Erythroblast (primary cell): Measurements from ENCODE around the gene HOXC10.

ENCODE experiments used
- DNase-seq, 2 experiments: peaks; one replicate each; lab custom pipeline; 2025; lab: John Stamatoyannopoulos, UW
- GATA1 ChIP-seq: IDR thresholded peaks from 2 replicates; pipeline ENCODE4 v1.6.1; 2011; ENCODE audit warnings: low read depth, mild to moderate bottlenecking, control low read depth, low read length, moderate library complexity
- POLR2A ChIP-seq: IDR thresholded peaks from 2 replicates; pipeline ENCODE4 v1.6.1; 2011; ENCODE audit warnings: mild to moderate bottlenecking, low read length

Gene HOXC10

DNA sequence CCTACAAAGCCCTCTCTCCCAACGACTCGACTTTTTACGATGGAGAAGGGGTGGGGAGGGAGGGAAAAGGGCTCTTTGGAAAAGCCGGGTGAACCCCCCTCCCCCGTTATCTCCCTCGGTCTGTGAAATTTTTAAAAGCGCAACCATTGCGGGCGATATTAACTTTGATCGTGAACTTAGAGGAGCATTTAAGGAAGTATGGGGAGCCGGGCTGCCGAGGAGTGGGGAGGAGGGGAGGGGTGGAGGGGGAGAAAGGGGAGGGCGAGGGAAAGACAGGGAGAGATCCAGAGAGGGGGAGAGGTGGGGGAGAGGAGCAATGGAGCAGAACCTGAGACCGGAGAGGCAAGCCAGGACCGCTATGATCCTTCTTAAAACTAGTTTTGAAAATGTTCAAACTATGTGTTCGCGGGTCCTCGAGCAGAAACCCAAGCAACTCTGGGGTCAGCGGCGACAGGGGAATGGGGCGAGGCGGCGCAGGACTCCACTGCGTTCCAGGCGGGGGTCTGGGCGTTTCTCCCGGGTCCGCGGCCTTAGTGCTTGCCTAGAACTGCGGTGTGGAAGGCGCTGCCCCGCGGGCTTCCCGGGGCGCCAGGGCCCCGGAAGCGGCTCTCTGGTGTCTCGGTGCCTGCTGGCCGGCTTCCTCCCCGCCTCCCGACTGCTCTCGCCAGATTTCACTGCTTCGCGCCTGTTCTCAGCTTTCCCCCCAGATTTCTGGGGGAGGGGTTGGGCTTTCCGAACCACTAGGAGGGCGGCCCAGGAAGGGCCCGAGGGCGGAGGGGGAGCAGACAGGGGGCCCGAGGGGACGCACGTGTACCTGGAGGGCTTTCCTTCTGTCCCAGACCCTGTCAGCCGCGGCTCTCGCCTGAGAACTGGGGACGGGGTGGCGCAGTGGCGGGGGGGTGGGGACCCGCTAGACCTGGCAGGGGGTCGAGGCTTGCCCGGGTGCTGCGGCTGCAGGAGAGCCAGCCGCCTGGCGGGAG is 10.6 kb upstream of the HOXC10 start, which contains the start of gene HOTAIR:
HOTAIR (minus strand) TSS at position 871 of the 980 bp plus-strand sequence.
- no peak for DNase-seq
- TF ChIP-seq GATA1 = no peak
- no peak for TF ChIP-seq POLR2A

DNA sequence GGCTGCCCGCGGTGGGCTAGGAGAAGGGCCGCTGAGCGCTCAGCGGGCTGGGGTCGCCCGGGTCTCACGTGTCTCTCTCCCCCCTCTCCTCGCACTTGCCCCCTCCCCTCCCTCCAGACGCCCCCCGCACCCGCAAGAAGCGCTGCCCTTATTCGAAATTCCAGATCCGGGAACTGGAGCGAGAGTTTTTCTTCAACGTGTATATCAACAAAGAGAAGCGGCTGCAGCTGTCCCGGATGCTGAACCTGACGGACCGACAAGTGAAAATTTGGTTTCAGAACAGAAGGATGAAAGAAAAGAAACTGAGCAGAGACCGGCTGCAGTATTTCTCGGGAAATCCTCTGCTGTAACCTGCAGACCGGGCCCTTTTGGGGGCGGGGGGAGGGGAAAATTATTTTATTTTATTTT is 9.9 kb upstream of the HOXC10 start:
- TF ChIP-seq GATA1 (no peak), POLR2A (no peak)
- no peak for DNase-seq

DNA sequence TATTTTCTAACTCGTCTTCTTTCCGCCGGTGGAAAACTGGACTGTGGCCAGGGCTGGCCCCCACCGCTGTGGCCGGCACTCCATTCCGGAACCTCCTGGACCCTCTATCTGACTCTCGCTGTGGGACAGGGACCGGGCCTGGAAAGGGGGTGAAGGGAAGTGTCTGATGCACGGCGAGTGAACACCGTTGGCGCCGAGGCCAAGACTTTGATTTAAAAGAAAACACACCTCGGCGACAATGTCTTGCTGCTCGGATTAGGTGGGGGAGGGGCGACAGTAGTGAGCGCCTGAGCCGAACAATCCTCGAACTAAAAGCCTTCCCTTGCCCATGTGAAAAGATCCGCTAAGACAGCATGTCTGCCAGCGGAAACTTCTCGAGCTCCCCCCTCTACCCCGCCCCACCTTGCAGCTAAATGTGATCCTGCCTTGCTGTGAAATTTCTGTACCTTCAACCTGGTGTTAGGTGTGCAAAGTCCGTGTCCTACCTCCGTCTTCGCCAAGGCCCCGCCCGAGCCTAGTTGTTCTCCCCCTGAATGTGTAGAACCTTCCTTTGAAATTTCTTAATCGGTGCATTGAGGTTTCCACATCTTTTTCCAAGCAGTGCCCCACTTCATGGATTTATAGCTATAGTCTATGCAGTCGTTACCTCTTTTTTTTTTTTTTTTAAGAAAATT is 9.3 kb upstream of the HOXC10 start:
- TF ChIP-seq POLR2A (no peak), GATA1 (no peak)
- no peak for DNase-seq

DNA sequence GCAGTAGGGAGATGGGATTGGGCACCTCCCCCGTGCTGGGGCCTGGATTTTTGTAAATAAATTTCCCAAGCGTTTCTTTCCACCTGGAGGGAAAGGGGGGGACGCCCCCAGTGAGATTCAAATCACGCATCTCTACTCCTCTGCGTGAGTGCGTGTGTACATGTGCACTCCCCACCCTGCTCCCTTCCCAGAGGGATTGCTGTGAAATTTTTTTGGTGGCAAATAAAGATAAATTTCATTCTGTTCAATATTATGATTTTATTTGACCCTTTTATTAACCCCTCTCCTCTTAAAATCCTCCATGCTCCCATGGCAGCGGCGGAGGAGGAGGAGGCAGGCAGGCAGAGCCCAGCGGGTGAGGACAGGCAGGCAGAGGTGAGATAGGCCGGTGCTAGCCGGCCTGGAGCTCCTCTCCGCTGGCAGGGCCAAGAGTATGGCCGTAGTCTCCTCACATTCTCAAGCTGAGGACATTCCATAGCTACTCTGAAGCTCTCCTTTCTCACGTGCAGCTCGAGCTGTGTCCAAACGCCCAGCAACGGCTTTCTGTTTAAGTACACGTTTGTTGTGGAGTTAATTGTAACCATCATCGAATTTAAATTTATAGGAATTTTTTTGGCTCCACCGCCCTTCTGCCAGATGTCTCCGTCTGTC is 8.6 kb upstream of the HOXC10 start:
- TF ChIP-seq GATA1 (no peak), POLR2A (no peak)
- DNase-seq = no peak

DNA sequence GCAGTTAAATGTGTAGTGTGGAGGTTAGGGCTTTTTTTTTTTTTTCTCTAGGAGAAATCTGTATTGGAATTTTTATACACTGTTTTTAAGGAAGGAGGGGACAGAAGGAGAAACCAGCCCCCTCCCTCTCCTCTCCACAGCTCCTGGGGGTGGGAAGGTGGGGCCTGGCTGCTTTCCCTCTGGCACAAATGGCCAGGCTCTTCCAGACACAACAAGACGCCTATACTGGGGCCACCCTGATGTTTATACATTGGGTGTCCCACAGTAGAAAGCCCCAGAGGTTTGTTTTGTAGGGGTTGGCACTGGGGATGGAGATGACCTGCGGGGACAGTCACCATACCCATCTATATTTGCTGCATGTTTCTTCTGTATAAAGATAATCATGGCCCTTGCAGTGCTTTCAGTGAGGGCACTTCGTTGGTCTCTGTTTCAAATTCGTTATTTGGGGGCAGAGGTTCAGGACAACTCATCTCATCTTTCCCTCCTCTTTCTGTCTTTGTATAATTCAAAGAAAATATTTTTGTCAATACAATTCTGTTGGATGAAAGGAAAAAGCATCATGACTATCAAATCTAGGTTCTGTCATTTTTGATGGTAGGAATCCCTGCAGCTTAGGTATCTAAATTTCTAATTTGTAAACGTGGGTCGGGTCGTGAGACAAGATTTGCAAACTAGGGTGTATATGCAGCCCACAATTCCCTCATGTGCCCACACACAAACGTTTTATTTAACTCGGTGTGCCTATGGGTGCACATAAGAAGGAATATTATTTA is 7.9 kb upstream of the HOXC10 start:
- TF ChIP-seq POLR2A (no peak), GATA1 (no peak)
- no peak for DNase-seq

DNA sequence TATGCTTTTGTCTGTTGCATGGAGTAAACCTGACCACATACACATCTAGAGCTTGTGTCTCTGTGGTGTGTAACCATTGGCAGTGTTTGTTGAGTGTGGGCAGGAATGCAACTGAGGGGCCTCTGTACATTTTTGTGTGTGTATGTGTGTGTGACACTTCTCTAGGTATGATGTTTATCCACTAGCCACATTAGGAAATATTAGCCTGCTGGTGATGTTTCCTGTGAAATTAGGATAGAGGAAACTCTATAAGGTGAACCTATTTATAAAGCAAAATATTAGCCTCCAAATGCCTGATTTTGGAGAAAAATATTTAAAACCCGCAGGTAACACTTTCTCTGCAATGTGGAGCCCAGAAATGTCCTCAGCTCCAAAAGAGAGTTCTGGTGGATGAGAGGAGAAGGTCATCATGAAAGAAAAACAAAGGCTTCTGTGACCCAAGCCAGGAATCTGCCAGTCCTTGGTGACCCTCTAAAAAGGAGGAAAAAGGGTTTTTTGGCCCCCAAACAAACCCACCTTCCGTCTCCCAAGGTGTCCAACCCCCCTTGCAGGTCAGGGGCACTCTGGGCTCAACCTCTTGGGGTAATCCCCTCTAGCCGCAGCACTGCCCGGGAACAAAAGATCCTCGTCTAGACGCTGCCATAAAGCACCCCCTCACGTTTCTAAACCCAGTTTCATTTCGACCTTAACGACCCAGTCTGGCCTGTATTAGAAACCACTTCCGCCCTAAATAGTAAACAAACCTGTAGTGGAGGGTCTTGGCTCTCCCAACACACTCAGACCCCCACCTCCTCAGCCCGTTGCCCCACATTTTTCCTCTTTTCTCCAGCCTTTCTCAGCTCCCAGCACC is 7.1 kb upstream of the HOXC10 start:
- no peak for TF ChIP-seq GATA1
- no peak for DNase-seq

DNA sequence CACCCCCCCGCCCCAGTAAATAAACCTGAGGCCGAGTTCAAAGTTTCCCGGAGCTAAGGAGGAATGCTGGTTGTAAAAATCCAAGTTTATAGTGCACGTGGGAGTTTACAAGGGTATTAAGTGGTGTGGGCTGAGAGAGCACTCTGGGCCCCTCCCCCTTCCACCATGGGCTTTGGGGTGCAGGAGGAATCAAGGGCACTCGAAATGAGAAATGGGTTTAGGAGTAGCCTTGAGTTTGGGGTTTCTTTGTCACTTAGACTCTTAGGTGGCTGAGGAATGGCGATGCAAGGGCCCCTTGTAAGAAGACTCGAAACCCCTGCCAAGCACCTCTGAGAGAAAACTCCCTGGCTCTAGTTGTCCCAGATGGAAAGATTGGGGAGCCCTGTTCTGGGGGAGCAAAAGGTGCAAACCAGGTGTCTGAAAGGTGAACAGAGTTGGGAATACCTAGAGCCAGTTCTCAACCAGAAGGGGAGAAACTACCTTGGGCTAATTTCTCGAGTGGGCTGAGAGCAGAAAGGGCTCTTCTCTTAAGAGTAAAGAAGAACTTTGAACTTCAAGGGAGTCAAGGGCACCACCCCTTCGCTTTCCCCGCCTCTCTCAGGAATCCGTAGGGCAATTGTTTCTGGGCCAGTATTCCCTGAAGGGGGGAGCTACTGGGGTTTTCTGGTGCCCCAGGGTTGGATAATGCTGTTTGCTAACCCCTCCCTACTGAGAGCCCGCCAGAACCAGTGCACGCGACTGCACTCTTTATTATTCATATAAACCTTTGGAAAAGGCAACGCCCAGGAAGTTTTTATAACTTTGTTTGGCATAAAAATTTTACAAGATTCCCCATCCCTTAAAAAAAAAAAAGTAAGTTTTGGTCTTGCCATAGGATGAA is 6.2 kb upstream of the HOXC10 start:
- TF ChIP-seq GATA1 (no peak), POLR2A (no peak)
- no peak for DNase-seq

DNA sequence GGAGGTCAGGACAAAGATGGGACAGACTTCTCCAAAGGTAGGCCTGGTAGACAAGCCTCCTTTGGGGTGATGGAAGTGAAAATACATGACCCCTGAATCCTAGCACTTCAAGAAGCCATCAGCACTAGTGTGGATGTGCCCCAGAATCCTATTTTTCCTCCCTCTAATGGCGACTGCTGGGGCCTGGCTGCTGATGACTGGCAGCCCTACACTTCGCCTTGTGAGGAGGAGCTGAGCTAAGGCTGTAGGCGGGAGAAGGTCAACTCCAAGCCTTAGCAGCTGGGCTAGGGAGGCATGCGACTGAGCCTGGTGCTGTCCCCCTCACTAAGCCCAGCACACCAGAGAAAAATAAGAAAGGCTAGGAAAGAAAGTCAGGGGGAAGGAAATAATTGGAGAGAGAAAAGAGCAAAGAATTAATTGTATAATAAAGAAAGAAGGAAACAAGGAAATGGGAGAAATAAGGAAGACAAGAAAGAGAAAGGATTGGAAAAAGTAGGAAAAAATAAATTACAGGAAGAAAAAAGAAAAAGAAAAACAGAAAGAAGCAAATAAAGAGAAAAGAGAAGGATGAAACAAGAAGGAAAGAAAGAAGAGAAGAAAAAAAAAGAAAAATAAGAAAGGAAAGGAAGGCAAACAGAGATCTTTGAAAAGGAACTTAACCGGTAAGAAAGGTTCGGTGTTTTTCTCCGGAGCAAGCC is 4.7 kb upstream of the HOXC10 start:
- no peak for TF ChIP-seq GATA1
- no peak for TF ChIP-seq POLR2A
- no peak for DNase-seq

DNA sequence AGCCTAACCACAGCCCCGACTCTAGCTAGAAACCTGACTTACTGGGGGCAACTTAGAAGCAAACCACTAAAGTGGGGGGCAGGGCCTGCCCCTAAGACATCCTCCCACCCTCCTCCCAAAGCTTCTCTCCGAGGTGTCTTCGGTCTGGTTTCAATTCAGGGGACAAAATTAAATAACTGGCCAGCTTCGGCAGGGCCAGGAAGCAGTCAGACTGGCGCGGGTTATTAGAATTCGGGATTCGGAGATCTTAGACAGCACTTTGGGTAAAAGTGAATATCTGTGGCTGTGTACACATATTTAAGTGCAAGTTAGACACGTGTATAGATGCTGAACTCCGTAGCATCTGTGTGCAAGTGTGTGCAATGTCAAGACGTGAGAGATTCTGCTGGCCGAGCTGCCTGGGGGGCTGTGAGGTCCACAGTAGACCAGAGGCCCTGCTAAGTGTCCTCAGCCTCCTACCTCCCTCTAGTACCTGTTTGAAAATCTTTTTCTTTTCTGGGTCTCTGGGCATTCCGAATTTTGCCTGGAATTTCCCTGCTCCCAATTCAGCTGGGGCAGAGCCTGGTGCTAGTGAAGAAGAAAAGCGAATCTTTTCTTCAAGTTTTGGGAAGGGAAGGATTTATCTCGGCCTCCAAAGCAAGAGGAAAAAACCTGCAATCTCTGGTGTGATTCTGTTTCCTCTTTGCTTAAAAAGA is 4.0 kb upstream of the HOXC10 start:
- DNase-seq = no peak
- TF ChIP-seq POLR2A (no peak), GATA1 (no peak)
